Osteoblast (primary cell): ENCODE measurements around the gene SERGEF. TPM values are rescaled to one million over a fixed set of nuclear protein-coding genes. Genes with fewer than 3 reads are reported as not detected.

Experiments used
- DNase-seq: peaks from one replicate; pipeline ENCODE4 v3.0.0; 2011; ENCODE audit warnings: low spot score, mixed read lengths; ENCODE audit not compliant: insufficient read length; ENCODE audit errors: missing footprints
- H2AFZ ChIP-seq: 2 replicates; pipeline ENCODE4 v1.6.0; 2011; ENCODE audit warnings: mild to moderate bottlenecking, low read length
- H3K27ac ChIP-seq: 2 replicates; pipeline ENCODE4 v1.5.1; 2011; ENCODE audit warnings: mild to moderate bottlenecking, low read depth, low read length, moderate library complexity
- H3K27me3 ChIP-seq: 2 replicates; pipeline ENCODE4 v1.6.0; 2012; ENCODE audit warnings: mild to moderate bottlenecking, control low read depth, inconsistent platforms, low read length, moderate library complexity; ENCODE audit not compliant: insufficient read depth
- H3K36me3 ChIP-seq: 2 replicates; pipeline ENCODE4 v1.5.1; 2011; ENCODE audit warnings: mild to moderate bottlenecking, low read length, control low read depth, moderate library complexity; ENCODE audit not compliant: insufficient read depth
- H3K4me1 ChIP-seq: 2 replicates; pipeline ENCODE4 v1.5.1; 2011; ENCODE audit warnings: mild to moderate bottlenecking, low read length, control low read depth, moderate library complexity; ENCODE audit not compliant: insufficient read depth
- H3K4me2 ChIP-seq: 2 replicates; pipeline ENCODE4 v1.6.0; 2011; ENCODE audit warnings: mild to moderate bottlenecking, low read length; ENCODE audit not compliant: insufficient read depth
- H3K4me3 ChIP-seq: fragments of 200-600 bp; sonication (generic); 3 replicates; pipeline ENCODE4 v1.5.1; 2012; ENCODE audit warnings: mild to moderate bottlenecking, low read length, inconsistent platforms; ENCODE audit not compliant: insufficient read depth
- H3K79me2 ChIP-seq: 2 replicates; pipeline ENCODE4 v1.6.0; 2012; ENCODE audit warnings: mild to moderate bottlenecking, low read length, control low read depth, inconsistent platforms; ENCODE audit not compliant: insufficient read depth
- H3K9me3 ChIP-seq: 2 replicates; pipeline ENCODE4 v1.5.1; 2011; ENCODE audit warnings: low read depth, low read length, control low read depth
- H4K20me1 ChIP-seq: 2 replicates; pipeline ENCODE4 v1.6.0; 2012; ENCODE audit warnings: mild to moderate bottlenecking, low read length, control low read depth; ENCODE audit not compliant: insufficient read depth
- total RNA-seq: library from RNA; depleted of rRNA; stranded (reverse); fragments of >200 nt; gene quantifications from 2 replicates; pipeline ENCODE4 v1.2.3, GENCODE V29; 2012
- TF ChIP-seq, protein P1 (sequence below): IDR thresholded peaks from 2 replicates; pipeline ENCODE4 v1.5.1; 2011; ENCODE audit warnings: mild to moderate bottlenecking, low read depth, low read length, moderate library complexity; ENCODE audit errors: extremely low read depth

The SERGEF gene
- total RNA-seq, 1 donor, result 29.7 TPM

DNA sequence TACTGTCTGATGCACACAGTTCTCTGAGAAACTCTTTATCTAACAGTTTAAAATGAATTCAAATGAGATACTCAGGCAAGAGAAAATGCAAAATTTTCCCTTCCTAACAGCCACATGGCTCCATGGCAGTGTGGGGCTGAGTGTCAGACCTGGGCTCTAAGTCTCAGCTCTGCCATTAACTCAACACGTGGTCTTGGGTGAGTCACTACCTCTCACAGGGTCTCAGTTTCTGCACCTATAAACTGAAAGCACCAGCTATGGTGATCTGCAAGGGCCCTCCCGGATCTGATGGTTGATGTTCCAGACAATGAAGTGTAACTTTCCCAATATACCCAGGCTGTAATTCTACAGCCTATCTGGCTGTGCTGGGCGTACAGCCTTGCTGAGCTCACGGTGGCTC is 207.8 kb downstream of the SERGEF start:
- TF ChIP-seq, protein P1, sequence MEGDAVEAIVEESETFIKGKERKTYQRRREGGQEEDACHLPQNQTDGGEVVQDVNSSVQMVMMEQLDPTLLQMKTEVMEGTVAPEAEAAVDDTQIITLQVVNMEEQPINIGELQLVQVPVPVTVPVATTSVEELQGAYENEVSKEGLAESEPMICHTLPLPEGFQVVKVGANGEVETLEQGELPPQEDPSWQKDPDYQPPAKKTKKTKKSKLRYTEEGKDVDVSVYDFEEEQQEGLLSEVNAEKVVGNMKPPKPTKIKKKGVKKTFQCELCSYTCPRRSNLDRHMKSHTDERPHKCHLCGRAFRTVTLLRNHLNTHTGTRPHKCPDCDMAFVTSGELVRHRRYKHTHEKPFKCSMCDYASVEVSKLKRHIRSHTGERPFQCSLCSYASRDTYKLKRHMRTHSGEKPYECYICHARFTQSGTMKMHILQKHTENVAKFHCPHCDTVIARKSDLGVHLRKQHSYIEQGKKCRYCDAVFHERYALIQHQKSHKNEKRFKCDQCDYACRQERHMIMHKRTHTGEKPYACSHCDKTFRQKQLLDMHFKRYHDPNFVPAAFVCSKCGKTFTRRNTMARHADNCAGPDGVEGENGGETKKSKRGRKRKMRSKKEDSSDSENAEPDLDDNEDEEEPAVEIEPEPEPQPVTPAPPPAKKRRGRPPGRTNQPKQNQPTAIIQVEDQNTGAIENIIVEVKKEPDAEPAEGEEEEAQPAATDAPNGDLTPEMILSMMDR, result no peak
- Histone ChIP-seq H3K36me3 (no peaks in the 10 kb centered on the region), H3K79me2 (no peaks in the 10 kb centered on the region), H3K9me3 (no peaks in the 10 kb centered on the region), H3K27me3 (no peaks in the 10 kb centered on the region), H3K4me2 (no peak overlapping the region), H3K27ac (no peak overlapping the region), H4K20me1 (peaks cover under 1% of the 10 kb centered on the region), H2AFZ (no peak overlapping the region), H3K4me3 (no peak overlapping the region), H3K4me1 (no peaks in the 10 kb centered on the region)
- no peak for DNase-seq

DNA sequence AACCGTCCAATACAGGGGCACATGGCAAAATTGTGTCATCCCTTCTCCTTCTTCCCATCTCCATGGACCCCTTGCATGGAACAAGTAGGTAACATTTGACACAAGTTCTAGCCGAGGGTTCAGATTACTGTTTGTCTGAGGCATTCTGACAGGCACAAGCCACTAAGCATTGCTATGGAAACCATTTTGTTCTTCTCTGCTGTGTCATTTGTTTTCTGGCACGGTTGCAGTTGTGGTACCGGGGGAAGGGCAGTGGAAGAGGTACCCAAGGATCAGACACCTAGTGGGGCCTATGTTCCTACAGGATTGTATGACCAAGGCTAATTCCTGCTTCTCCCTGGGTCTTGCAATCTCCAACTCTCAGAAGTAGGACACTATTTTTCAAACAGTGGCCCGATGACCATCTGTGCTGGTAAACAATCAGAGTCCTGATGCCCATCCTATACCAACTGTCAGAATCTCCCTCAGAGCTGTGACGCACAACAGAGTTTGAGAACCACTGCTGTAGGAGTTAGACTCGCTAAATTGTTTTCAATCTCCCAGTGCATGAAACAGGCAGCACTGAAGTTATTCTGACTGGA is 209.0 kb downstream of the SERGEF start:
- Histone ChIP-seq H3K4me2 (no peak overlapping the region), H3K27ac (no peak overlapping the region), H3K9me3 (no peaks in the 10 kb centered on the region), H2AFZ (no peak overlapping the region), H3K79me2 (no peaks in the 10 kb centered on the region), H3K36me3 (no peaks in the 10 kb centered on the region), H3K27me3 (no peaks in the 10 kb centered on the region), H4K20me1 (no peaks in the 10 kb centered on the region), H3K4me1 (no peaks in the 10 kb centered on the region), H3K4me3 (no peak overlapping the region)
- TF ChIP-seq, protein P1, result no peak
- DNase-seq, result no peak

DNA sequence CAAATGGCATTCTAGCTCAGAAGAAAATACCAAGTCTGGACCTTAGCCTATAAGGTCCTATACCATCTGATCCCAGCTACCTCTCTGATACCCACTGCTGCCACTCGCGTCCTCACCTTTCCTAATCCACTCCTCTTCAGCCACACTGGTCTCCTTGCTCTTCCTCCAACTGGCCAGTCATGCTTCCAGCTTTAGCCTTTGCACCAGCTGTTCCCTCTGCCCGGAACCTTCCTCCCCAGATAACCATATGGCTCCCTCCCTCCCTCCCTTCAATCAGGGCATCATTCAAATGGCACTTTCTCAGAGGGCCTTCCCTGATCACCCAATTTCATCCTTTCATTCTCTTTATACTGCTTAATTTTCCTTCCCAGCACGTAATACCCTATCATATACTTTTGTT is 210.4 kb downstream of the SERGEF start:
- no peaks in the 10 kb centered on the region for H4K20me1 ChIP-seq
- no peak overlapping the region for H3K4me3 ChIP-seq
- TF ChIP-seq, protein P1, result no peak
- H2AFZ ChIP-seq, result no peak overlapping the region
- no peaks in the 10 kb centered on the region for H3K79me2 ChIP-seq
- no peaks in the 10 kb centered on the region for H3K27me3 ChIP-seq
- H3K27ac ChIP-seq, result no peak overlapping the region
- no peak overlapping the region for H3K4me2 ChIP-seq
- DNase-seq, result no peak
- no peaks in the 10 kb centered on the region for H3K4me1 ChIP-seq
- H3K9me3 ChIP-seq, result no peaks in the 10 kb centered on the region
- H3K36me3 ChIP-seq, result no peaks in the 10 kb centered on the region

DNA sequence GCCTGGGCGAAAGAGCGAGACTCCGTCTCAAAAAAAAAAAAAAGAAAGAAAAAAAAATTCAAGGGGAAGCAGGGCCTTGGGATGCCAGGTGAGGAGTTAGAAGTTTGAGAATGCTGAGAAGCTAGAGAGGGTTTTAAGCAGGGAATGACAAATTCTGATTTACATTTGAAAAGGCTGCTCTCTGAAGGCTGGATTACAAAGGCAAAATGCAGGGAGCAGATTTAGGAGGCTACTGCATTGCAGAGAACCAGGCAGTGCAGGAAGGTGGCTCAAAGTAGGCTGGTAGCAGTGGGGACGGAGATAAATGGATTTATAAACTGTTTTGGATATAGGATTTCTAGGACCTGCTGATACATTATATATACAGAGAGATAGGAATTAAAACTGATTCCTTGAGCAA is 211.7 kb downstream of the SERGEF start:
- Histone ChIP-seq H2AFZ (no peak overlapping the region), H3K9me3 (no peaks in the 10 kb centered on the region), H3K4me1 (no peaks in the 10 kb centered on the region), H4K20me1 (no peaks in the 10 kb centered on the region), H3K4me2 (no peak overlapping the region), H3K79me2 (no peaks in the 10 kb centered on the region), H3K4me3 (no peak overlapping the region), H3K36me3 (no peaks in the 10 kb centered on the region), H3K27me3 (no peaks in the 10 kb centered on the region), H3K27ac (no peak overlapping the region)
- TF ChIP-seq, protein P1, result no peak
- no peak for DNase-seq
